Ascending aorta (tissue), 2 donors: Measurements from ENCODE around the gene ARHGEF18. TPM values are rescaled to one million over a fixed set of nuclear protein-coding genes. Genes with fewer than 3 reads are reported as not detected.

Experiments
- DNase-seq, 2 donors: peaks; one replicate each; pipeline ENCODE4 v3.0.0-alpha.2; 2019; ENCODE audit warnings: low spot score in 2 of 2
- H3K27ac ChIP-seq, 2 donors: fragments of 200-600 bp; sonication (generic); one replicate each; pipeline ENCODE4 v1.5.1; 2016 to 2017; ENCODE audit warnings: mild to moderate bottlenecking in 1 of 2
- H3K27me3 ChIP-seq: fragments of 200-600 bp; sonication (generic); one replicate; pipeline ENCODE4 v1.5.1; 2017
- H3K36me3 ChIP-seq, 2 donors: fragments of 200-600 bp; sonication (generic); one replicate each; pipeline ENCODE4 v1.5.1; 2016
- H3K4me1 ChIP-seq, 2 donors: fragments of 200-600 bp; sonication (generic); one replicate each; pipeline ENCODE4 v1.5.1; 2016 to 2017; ENCODE audit warnings: mild to moderate bottlenecking in 1 of 2
- H3K4me3 ChIP-seq, 2 donors: fragments of 200-600 bp; sonication (generic); one replicate each; pipeline ENCODE4 v1.5.1; 2016 to 2017; ENCODE audit warnings: mild to moderate bottlenecking in 1 of 2
- H3K9me3 ChIP-seq, 2 donors: fragments of 200-600 bp; sonication (generic); one replicate each; pipeline ENCODE4 v1.5.1; 2016
- CTCF ChIP-seq, 3 experiments: fragments of 200-600 bp in 2 of 3; fragments of 450-650 bp in 1 of 3; sonication (generic) in 2 of 3; IDR thresholded peaks; one replicate each; pipeline ENCODE4 v1.5.1; 2016 to 2019; ENCODE audit warnings: antibody characterized with exemption in 3 of 3, mild to moderate bottlenecking in 1 of 3, moderate library complexity in 1 of 3
- intact Hi-C: fragments of 100-400 bp; cut with DNase I; formaldehyde crosslinking; loops from one replicate; pipeline ENCODE4 v1.15.1; 2023
- total RNA-seq: library from RNA; depleted of rRNA; stranded (reverse); fragments of >200 nt; gene quantifications from one replicate; pipeline ENCODE4 v1.1.0, GENCODE V29; 2016

The ARHGEF18 gene
- total RNA-seq, 1 donor from 2014 or later = 31.3 TPM

- no peak overlapping the region for H3K27ac ChIP-seq
- H3K27me3 ChIP-seq = no peaks in the 10 kb centered on the region
- H3K4me1 ChIP-seq = no peaks in the 10 kb centered on the region
- H3K9me3 ChIP-seq = no peaks in the 10 kb centered on the region
- TF ChIP-seq CTCF (IDR thresholded peaks at IDR 0.05) = no peak
- DNase-seq = no peak
- H3K4me3 ChIP-seq = no peak overlapping the region
- H3K36me3 ChIP-seq = no peaks in the 10 kb centered on the region
- intact Hi-C loops = no loop called here
Observed at GRCh38 chr19:7371001-7371400, 22.3 kb downstream of the ARHGEF18 start.

- no peaks in the 10 kb centered on the region for H3K4me1 ChIP-seq
- H3K36me3 ChIP-seq = no peaks in the 10 kb centered on the region
- no peaks in the 10 kb centered on the region for H3K9me3 ChIP-seq
- no peaks in the 10 kb centered on the region for H3K27me3 ChIP-seq
- intact Hi-C loops = no loop called here
- H3K4me3 ChIP-seq = no peak overlapping the region
- no peak for TF ChIP-seq CTCF (IDR thresholded peaks at IDR 0.05)
- no peak for DNase-seq
- H3K27ac ChIP-seq = no peak overlapping the region
Observed at GRCh38 chr19:7372810-7373209, 24.1 kb downstream of the ARHGEF18 start.

- H3K9me3 ChIP-seq = no peaks in the 10 kb centered on the region
- no peak for TF ChIP-seq CTCF (IDR thresholded peaks at IDR 0.05)
- no peaks in the 10 kb centered on the region for H3K4me1 ChIP-seq
- H3K27ac ChIP-seq = no peak overlapping the region
- intact Hi-C loops = no loop called here
- DNase-seq = no peak
- H3K27me3 ChIP-seq = no peaks in the 10 kb centered on the region
- no peak overlapping the region for H3K4me3 ChIP-seq
- H3K36me3 ChIP-seq = no peaks in the 10 kb centered on the region
Observed at GRCh38 chr19:7373862-7374261, 25.1 kb downstream of the ARHGEF18 start.

- intact Hi-C loops = no loop called here
- Histone ChIP-seq H3K4me1 (no peaks in the 10 kb centered on the region), H3K27me3 (no peaks in the 10 kb centered on the region), H3K36me3 (no peaks in the 10 kb centered on the region), H3K9me3 (no peaks in the 10 kb centered on the region), H3K4me3 (no peak overlapping the region), H3K27ac (no peak overlapping the region)
- DNase-seq = no peak
- no peak for TF ChIP-seq CTCF (IDR thresholded peaks at IDR 0.05)
Observed at GRCh38 chr19:7376151-7376852, 27.6 kb downstream of the ARHGEF18 start.

GRCh38 chr19:7377196-7377595 is 28.5 kb downstream of the ARHGEF18 start:
- H3K27me3 ChIP-seq = no peaks in the 10 kb centered on the region
- no peak for TF ChIP-seq CTCF (IDR thresholded peaks at IDR 0.05)
- H3K4me1 ChIP-seq = no peaks in the 10 kb centered on the region
- H3K4me3 ChIP-seq = no peak overlapping the region
- no peak overlapping the region for H3K27ac ChIP-seq
- DNase-seq = no peak
- intact Hi-C loops = no loop called here
- H3K9me3 ChIP-seq = no peaks in the 10 kb centered on the region
- no peaks in the 10 kb centered on the region for H3K36me3 ChIP-seq

GRCh38 chr19:7381073-7381390 is 32.3 kb downstream of the ARHGEF18 start:
- DNase-seq = no peak
- Histone ChIP-seq H3K9me3 (no peaks in the 10 kb centered on the region), H3K36me3 (no peaks in the 10 kb centered on the region), H3K27me3 (no peaks in the 10 kb centered on the region), H3K27ac (no peak overlapping the region), H3K4me3 (no peak overlapping the region), H3K4me1 (no peaks in the 10 kb centered on the region)
- intact Hi-C loops = no loop called here
- TF ChIP-seq CTCF (IDR thresholded peaks at IDR 0.05) = no peak
